A172 (cell line): ENCODE measurements around the gene MRC2. TPM values are rescaled to one million over a fixed set of nuclear protein-coding genes. Genes with fewer than 3 reads are reported as not detected.
"Not testable (repeated sequence)": the region's sequence is repeated elsewhere in the genome, so short reads cannot be mapped to it uniquely, and the experiment has no call there.

Experiments
- DNase-seq: peaks from one replicate; pipeline ENCODE4 v3.0.0-alpha.2; 2015; ENCODE audit warnings: low spot score
- total RNA-seq: library from RNA; depleted of rRNA; stranded (reverse); fragments of >200 nt; shearing (Covaris generic); gene quantifications from 2 replicates; pipeline ENCODE4 v1.2.3, GENCODE V29; 2014

MRC2 gene
- total RNA-seq, 1 experiment from 2014 or later = 123 TPM

DNA sequence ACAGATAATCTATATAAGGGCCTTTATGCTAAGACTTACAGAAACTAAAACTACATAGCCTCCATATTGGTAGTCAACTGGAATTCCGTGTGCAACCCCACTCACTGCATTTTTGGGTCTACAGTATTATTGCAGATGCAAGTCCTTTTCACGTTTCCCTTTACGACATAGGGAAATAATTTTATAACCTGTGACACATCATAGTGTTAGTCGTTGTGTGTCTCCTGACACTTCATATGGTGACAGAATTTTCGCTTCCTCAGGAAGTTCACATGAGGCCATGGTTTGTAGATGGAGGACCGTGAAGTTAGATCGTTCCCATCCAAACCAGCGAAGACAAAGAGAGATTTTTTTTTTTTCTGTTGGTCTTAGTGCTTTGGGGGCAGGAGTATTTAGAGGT lies 15.7 kb upstream of the MRC2 start:
- DNase-seq = no peak

DNA sequence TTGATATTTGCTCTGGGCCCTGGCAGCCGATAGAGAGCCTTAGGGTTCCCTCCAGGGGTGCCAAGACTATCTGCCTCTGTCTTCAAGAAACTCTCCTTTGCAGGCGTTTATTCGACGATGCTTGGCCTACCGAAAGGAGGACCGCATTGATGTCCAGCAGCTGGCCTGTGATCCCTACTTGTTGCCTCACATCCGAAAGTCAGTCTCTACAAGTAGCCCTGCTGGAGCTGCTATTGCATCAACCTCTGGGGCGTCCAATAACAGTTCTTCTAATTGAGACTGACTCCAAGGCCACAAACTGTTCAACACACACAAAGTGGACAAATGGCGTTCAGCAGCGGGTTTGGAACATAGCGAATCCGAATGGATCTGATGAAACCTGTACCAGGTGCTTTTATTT lies 15.2 kb upstream of the MRC2 start:
- not testable (repeated sequence) for DNase-seq

DNA sequence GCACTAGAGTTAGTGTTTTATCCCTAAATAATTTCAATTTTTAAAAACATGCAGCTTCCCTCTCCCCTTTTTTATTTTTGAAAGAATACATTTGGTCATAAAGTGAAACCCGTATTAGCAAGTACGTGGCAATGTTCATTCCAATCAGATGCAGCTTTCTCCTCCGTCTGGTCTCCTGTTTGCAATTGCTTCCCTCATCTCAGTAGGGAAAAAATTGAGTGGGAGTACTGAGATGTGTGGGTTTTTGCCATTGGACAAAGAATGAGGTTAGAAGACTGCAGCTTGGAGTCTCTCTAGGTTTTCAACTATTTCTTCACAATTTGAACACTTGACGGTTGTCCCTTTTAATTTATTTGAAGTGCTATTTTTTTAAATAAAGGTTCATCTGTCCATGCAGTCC lies 14.4 kb upstream of the MRC2 start:
- DNase-seq = not testable (repeated sequence)

DNA sequence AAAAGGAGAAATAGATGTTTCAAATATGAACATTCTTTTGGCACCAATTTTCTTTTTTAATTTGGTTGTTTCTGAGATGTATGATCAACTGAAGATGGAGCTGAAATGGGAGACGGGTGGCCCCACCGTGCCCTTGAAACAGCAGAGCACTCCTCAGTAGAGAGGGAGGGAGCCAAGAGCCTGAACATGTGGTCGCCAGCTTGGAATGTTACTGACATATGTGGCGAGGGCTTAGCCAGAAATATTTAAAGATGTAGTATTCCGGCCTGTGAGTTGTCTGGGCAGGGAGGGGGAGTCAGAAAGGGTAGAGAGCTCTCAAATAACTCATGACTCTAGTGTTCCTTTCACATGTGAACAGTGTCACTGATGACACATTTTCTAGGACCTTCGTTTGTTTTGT lies 13.3 kb upstream of the MRC2 start:
- DNase-seq = no peak

DNA sequence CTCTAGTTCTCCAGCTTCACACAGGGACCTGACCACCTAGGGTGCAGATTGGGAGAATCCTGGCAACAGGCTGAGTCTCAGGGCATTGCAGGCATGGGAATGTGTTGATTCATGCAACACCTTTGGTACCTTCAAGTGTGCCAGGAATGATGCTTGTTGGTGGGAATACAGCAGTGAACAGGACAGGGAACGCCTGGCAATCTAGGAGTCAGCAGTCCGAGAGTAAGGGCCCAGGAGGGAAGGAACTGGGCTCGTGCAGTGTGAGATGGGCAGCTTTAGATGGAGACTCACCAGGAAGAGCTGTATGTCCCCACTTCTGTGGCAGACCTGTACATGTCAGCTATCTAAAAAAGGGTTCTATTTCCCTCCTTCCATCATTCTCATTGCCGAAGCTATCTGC lies 12.0 kb upstream of the MRC2 start:
- DNase-seq = no peak

DNA sequence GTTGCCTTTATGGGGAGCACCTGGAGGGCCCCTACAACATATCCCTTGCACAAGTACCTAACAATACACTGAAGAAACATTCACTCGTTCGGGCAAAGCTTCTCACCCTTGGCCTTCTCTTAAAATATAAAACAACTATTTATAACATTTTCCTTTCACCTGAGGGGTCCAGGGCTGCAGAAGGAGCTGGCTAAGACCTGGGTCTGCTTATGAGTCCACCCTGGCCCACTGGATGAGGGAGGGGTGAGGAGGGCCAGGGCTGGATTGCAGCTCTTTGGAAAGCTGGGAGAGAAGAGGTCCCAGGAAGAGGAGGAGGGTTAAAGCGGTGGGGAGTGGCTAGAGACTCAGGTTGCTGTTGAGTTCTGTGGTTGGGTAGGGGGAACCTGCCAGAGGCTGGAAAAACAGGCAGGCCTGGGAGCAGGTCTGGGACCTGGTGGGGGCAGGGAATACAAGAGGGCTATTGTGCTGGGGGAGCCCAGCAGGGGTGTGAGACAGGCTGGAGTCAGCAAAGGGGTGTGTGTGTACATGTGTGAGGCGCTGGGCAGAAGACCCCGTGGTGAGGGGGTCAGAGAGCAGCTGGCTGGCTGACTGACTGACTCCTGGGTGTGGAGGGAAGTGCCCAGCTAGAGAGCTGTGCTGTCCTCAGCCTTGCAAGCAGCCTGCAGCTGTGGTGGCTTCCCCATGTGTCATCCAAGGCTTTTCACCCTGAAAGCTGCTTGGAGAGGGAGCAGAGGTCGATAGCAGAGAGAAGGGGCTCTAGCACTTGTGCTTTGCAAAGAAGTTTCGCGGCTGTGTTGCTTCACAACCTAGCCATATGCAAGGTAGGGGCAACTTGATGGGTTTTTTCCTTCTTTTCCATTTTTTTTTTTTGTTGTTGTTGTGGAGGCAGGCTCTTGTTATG lies 10.2 kb upstream of the MRC2 start:
- no peak for DNase-seq

DNA sequence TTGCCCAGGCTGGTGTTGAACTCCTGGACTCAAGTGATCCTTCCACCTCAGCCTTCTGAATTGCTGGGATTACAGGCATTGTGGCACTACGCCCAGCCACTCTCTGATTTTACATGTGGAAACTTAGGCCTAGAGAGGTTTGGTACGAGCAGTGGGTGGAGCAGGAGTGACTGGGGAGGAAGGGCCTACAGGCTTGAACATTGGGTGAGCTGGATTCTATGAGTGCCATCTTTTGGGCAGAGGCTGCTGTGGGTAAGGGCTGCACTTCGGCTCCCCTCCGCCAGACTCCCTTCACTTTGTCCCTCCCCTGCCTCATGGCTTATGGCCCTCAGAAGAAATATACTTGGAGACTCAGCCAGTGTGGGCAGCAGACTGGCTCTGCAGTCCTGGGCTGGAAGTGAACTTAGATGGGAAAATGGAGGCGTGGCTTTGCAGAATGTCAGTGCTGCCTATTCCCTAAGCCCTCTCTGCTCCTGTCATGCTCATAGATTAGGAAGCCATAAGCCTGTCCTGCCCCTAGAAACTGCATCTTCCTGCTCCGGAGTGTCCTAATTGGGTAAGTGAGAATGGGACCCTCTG lies 9.5 kb upstream of the MRC2 start:
- no peak for DNase-seq

DNA sequence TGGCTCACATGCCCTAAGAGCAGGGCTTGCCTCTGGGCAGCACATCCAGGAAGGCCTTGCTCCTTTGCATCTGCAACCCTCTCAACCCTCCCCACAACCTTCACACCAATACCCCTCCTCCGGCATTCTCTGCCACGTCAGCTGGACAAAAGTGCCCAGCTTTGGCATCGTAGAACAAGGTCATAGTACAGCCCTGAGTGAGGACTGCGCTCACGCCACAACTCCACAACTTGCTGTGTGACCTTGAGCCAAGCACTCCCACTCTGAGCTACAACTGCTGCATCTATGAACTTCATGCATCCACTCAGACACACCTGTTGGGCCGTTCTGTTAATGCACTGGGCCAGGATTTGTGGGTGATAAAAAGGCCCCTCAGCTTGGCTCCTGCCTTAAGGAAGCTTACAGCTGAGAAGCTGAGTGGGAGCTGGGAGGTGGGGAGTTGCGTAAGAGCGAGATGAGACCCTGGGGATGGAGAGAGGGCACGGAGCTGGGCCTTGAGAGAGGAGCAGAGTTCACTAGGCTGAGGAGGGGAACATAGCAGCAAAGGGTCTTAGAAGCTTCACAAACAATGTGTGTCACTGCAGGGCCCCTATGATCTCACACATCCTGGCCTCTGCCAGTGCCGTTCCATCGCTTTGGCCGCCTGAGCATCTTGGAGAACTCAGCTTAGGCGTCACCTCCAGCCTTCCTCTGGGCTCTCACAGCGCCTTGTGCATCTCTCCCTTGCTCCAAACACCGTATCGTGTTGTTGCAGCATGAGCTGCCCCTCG lies 8.6 kb upstream of the MRC2 start:
- DNase-seq = no peak

DNA sequence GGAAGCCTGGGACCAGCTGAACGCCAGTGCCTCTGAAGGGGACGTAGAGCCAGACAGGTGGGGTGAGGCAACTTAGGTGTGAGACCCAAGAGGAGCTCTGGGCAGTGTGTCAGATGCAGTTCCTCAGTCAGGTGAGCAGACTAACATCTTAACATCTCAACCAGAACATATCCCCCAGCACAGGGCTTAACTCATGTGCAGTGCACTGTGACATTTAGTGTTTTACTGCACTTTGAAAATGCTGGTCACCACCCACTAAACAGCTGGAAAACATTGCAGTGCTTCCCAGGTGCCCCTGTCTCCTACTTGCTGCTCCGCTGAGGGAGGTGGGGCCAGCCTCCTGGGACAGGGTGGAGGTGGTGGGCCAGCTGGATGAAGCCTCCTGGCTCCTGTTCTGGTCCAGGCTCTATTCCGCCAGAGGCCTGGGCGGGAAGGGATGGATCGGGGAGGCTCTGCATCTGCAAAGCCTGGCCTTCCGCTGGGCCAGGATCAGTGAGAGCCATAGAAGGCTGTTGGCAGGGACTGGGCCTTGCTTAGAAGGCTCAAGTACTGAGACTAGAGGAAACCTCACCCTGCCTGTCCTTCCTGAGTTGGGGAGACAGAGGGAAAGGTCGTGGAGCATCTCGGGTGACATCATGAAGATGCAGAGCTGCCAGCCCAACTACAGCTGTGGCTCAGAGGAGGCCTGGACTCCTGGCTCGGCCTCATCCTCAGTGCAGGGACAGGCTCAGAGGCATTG lies 7.9 kb upstream of the MRC2 start:
- DNase-seq = no peak

DNA sequence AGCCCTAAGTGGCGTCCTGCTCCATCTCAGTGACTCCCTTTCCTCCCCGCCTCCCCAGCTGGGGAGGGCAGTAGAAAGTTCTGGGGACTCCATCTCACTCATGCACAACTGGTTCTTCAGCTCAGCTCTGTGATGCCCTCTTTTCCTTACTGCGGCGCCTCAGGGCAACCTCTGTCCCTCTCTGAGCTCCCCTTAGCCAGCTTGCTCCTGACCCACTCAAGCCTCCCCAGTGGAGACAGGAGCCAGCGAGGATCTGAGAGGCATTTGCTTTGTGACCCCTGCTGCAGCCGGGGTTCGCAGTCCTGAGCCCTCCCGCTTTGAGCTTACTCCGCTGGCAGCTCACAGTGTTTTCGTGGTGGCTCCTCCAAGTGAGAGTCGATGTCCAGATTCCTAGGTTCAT lies 6.2 kb upstream of the MRC2 start:
- no peak for DNase-seq

DNA sequence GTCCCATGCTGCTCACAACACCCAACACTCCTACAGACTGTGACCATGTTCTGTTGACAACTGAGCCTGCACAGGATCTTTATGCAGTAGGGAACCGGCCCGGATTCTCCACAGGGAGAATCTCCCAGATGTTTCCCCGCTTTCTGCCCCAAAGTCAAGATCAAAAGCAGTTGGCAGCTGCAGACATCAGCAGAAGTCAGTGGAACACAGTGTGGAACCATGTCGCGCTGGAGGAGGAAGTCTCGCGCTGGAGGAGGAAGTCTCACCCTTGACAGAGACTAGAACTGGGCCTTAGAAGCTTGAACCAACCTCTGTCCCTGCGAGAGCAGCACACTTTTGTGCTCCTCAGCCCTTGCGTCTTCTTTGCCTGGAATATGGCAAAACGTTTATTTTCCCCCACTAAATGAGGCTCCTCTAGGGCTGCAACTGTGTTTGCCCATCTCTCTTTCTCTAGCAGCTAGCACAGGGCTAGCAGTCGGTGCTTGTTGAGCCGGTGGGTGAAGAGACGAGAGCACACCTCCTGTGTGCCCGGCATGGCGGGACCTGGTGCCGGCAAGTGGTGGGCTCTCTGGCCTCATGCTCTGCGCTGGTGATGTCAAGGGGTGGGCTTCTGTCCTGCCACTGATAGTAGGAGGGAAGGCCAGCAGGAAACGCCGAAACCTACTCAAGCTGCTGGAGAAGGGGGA lies 2.1 kb upstream of the MRC2 start:
- no peak for DNase-seq

DNA sequence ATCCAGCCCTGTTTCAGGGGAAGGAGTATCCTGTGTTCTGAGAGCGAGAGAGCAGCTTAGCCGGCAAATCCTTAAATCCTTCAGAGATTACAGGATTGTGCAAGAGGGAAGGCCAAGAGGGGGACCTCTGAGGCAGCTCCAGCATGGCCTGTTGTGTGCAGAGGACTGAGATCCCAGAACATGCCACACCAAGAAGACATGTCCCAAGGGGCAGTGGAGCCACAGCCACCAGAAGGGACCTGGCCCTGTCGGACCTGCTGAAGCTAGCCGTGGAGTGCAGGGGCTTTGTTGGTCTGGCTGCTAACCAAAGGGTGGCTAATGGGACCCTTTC lies 1.6 kb upstream of the MRC2 start:
- no peak for DNase-seq

DNA sequence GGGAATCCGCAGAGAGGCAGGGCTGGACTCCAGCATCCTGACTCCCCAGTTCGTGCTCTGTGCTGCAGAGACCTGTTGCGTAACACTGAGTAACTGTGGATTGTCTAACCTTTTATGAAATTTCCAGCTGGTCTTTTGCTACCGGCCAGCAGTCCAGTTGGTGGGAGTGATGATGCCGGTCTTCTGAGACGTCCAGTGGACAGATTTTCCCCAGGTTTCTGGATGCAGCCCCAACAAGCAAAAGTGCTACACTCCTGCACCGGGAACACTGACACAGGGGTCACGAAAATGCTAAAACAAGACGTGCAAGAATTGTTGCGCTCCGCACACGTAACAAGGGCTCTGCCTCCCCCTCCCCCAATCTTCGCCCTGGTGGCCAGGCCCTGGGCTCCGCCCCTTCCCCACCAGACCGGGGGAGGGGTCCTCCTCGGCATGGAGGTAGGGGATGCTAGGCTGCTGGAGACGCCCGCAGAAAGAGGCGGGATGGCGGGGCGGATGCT lies 701 bp upstream of the MRC2 start:
- DNase-seq = peak; percentile 64

DNA sequence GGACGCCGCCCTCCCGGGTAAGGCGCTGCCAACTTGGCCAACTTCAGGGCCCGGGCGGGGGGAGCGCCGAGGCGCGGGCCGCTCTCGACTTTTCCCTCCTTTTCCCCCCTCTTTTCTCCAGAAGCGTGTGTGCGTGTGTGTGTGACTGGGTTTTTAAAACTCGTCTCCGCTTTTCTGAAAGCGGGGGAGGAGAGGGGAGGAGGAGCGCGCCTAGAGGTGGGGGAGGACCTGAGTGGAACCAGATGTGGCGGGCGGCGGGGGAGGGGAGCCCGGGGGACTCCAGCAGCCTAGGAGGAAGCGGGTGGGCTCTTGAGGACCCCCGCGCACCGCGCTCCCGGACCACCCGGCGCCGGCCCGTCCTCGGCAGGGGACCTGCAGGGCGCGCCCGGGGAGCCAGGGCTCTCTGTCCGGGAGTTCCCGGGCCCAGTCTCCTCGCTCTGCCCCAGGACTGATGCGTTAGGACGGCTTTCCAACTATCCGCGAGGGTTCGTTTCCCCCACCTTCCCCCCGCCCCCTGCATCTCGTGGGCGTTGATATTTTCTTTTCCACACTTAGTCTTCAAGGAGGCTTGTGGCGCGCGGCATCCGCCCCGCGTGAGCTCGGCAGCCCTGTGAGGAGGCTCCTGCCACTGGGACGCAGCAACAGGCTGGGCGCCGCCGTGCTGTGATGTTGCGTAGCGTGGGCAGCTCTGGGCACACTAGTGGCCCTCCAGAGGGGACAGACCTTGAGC lies 599 bp downstream of the MRC2 start:
- DNase-seq = peak; percentile 37

DNA sequence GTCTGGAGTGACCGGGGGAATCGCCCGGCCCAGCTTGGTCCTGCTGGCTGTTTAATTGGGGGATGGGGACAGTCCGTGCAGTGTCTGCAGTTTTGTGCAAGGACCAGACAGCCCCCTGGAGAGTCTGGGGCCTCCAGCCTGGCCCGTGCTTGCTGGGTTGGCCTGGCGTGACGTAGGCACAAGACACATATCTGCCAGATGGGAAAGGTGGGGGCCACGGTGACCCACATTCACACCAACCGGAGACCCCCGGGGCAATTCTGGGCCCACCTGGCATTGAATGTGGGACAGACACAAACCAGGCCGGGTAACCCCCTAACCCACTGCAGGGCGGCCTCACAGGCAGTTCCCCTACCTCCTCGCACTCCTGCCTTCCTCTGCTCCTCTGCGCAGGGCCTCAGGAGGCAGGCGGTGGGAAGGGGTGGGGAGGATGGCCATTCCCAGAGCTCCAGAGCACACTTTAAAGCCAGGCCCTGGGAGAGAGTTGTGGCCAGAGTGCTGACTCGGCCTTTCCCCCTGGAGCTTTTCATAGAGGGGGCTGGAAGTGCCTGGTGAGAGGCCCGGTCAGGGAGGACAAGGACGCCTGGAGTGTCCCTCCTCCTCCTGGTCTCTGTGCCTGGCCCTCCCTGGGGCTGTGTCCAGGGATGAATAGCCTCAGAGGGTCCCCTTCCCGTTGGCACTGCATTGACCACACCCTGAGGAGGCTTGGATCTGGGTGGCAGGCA lies 1.5 kb downstream of the MRC2 start:
- DNase-seq = peak; percentile 25

DNA sequence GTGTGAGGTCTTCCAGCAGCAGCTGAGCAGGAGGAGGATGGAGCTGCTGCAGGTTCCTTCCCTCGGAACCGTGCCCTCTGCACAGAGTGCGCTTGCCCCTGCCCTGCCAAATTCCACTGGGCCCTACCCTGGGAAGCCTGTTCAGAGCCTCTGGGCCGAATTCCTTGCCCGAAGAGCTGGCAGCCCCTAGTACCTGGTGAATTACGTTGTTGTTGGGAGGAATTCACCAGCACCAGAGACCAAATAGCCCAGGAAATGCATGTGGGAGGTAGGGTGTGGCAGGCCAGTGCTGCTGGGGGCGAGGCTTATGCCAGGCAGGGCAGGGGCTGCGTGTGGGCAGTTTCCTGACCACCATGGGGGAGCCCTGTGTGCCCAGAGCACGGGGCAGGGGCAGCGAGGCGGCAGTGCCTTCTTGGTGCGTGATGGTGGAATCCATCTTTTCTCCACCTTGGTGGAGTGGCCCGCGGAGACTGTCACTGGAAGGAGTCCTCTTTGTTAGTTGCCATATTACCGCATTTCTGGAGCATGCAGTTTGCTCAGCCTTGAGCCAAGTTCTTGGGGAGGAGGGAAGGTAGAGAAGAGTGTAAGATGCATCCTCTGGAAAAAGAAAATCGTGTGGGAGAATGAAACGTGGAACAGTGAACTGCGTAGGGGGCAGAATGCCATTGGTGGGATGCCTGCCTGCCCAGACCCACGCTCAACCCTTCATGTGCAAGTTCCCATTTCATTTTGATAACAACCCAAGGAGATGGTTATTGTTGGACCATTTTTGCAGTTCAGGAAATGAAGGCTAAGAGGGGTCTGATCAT lies 2.3 kb downstream of the MRC2 start:
- DNase-seq = peak; percentile 14

DNA sequence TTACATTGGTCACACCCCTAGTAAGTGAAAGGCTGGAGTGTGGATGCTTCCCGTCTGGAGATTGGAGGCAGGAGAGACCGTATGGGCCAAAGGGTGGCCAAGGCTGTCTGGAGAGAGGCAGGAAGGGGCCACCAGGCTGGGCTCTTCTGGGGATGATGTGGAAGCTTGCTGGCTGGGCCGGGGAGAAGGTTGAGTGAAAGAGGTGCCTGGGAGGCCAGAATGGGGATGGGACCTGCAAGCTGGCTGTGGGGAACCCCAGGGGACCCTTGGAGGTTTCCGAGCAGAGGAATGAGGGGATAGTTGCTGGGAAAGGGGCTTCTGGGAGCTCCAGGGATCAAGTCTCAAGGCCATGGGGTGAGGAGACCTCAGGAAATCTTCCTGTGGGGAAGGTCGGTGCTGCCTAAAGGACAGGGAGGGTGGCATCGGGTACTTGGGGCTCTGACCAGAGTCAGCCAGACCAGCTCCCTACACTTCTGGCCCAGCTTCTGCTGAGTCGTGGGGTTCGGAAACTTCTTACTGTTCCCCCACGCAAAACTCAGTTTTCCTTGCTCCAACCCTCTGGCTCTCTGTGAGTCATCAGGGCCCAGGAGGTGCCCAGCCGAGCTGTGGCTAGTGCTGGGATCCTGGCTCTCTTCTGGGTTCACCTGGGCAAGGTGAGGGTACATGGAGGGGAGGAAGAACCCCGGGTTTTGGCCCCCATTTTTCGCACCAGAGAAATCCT lies 3.1 kb downstream of the MRC2 start:
- peak; percentile 14 for DNase-seq
